Heart right ventricle (tissue), 16 donors: ENCODE results near the gene CDKAL1. TPM values are rescaled to one million over a fixed set of nuclear protein-coding genes. Genes with fewer than 3 reads are reported as not detected.

Experiments used
- ATAC-seq, 8 donors: fragments of 200-7000 bp; cut with Tn5 transposase; one replicate each; pipeline ENCODE4 v1.9.1; 2020; ENCODE audit warnings: mild to moderate bottlenecking in 8 of 8, moderate library complexity in 8 of 8, moderate number of reproducible peaks in 1 of 8
- DNase-seq, 2 donors: peaks; one replicate each; pipeline ENCODE4 v3.0.0-alpha.2; 2020
- H3K27ac ChIP-seq, 10 donors: fragments of 200-600 bp; sonication (generic) in 2 of 10; one replicate each; pipeline versions ENCODE4 v1.5.0 to v1.8.0; 2020 to 2022; ENCODE audit warnings: mild to moderate bottlenecking in 3 of 10
- H3K27me3 ChIP-seq, 7 donors: fragments of 200-600 bp; one replicate each; pipeline ENCODE4 v1.8.0; 2021 to 2022; ENCODE audit warnings: mild to moderate bottlenecking in 2 of 7
- H3K36me3 ChIP-seq, 9 donors: fragments of 200-600 bp; sonication (generic) in 1 of 9; one replicate each; pipeline versions ENCODE4 v1.5.0 to v1.8.0; 2020 to 2022; ENCODE audit warnings: mild to moderate bottlenecking in 2 of 9
- H3K4me1 ChIP-seq, 9 donors: fragments of 200-600 bp; sonication (generic) in 1 of 9; one replicate each; pipeline versions ENCODE4 v1.5.0 to v1.8.0; 2020 to 2022; ENCODE audit warnings: mild to moderate bottlenecking in 4 of 9
- H3K4me3 ChIP-seq, 10 donors: fragments of 200-600 bp; sonication (generic) in 2 of 10; one replicate each; pipeline versions ENCODE4 v1.5.0 to v1.8.0; 2020 to 2022; ENCODE audit warnings: mild to moderate bottlenecking in 7 of 10, moderate library complexity in 2 of 10
- H3K9me3 ChIP-seq, 11 donors: fragments of 200-600 bp in 10 of 11; sonication (generic) in 2 of 11; one replicate each; pipeline versions ENCODE4 v1.5.0 to v1.8.0; 2013 to 2022; ENCODE audit warnings: mild to moderate bottlenecking in 2 of 11, control low read depth in 1 of 11, moderate library complexity in 1 of 11
- CTCF ChIP-seq, 9 donors: fragments of 200-600 bp; sonication (generic) in 2 of 9; IDR thresholded peaks; one replicate each; pipeline versions ENCODE4 v1.5.0 to v1.8.0; 2021 to 2022; ENCODE audit warnings: antibody characterized with exemption in 9 of 9, mild to moderate bottlenecking in 5 of 9, moderate library complexity in 1 of 9
- WGBS, 2 donors: extraction: QIAGEN DNeasy Blood & Tissue Kit; methylation state at CpG; one replicate each; pipeline ENCODE4 v1.1.7; 2013; ENCODE audit warnings: inconsistent platforms in 1 of 2; 5-methylcytosine and 5-hydroxymethylcytosine counted together
- intact Hi-C, 10 donors: fragments of 100-400 bp; cut with DNase I; formaldehyde crosslinking; loops; one replicate each; pipeline versions ENCODE4 v1.11.1 to v1.14.2; 2022
- polyA plus RNA-seq, 2 donors: library from polyadenylated mRNA; stranded (reverse); fragments of 200-250 nt; gene quantifications; one replicate each; pipeline ENCODE4 v1.2.3, GENCODE V29; 2013
- total RNA-seq, 10 donors: library from RNA; stranded (reverse); fragmentation: NEBNext Ultra II Directional in 3 of 10; extraction: Animal tissue kit (Norgen Biotek cat#: 25700) in 3 of 10; gene quantifications; one replicate each; pipeline versions ENCODE4 v1.2.1 to v1.2.4, GENCODE V29; 2021 to 2023
- donor health status: Arrhythmogenic right ventricular cardiomyopathy.
- donor health status: ischemic (EF 13 %, LVEDD 7.1; RV severe dilation, severe dysfunction).
- donor health status: healthy with polysubstance abuse.
- donor health status: DM: no; HTN: yes; CAD: no.
- donor health status: DM: no; HTN: no; CAD: no.
- donor health status: ischemic (EF 25% LVEDD 6.9; RV normal size, moderate dysfunction).
- donor health status: ischemic (EF 25% LVEDD 5.7; RV mildly dilated, moderate dysfunction).
- donor health status: healthy.
- donor health status: DM: yes; HTN: yes; CAD: no.
- donor health status: Ischemic cardiomyopathy.
- donor health status: ischemic (EF 35%, LVEDD 5.7; RV mildly dilated, moderate dysfunction).
- donor health status: nonischemic (EF 11% LVEDD 7.7; RV severe dilation, severe dysfunction).
- donor health status: DM: yes; HTN: yes; CAD: no.
- donor health status: PGD.
- donor health status: ischemic (EF 29% LVEDD 5.4; RV normal size, mild dysfunction).
- donor health status: nonischemic (EF 23%, LVEDD 6.1; RV moderate dilation, normal function).

The CDKAL1 gene
- total and polyA plus RNA-seq, 12 donors, result 3.2 to 14.0 (median 10.6) TPM

- no peak for TF ChIP-seq CTCF (IDR thresholded peaks at IDR 0.05)
- DNase-seq, result no peak
- H3K27me3 ChIP-seq, result no peaks in the 10 kb centered on the region
- WGBS, 2 donors, result 64 to 80% methylated on average over 4 of the region's 4 CpGs
- no peak for ATAC-seq
- H3K4me3 ChIP-seq, result no peak overlapping the region
- no peak overlapping the region for H3K27ac ChIP-seq
- no peaks in the 10 kb centered on the region for H3K9me3 ChIP-seq
- no peaks in the 10 kb centered on the region for H3K36me3 ChIP-seq
- no peaks in the 10 kb centered on the region for H3K4me1 ChIP-seq
- intact Hi-C loops, result no loop called here
Observed at GRCh38 chr6:21157186-21157929, 623.1 kb downstream of the CDKAL1 start.

- Histone ChIP-seq H3K9me3 (no peaks in the 10 kb centered on the region), H3K27ac (no peak overlapping the region), H3K27me3 (no peaks in the 10 kb centered on the region), H3K36me3 (no peaks in the 10 kb centered on the region), H3K4me3 (no peak overlapping the region), H3K4me1 (no peaks in the 10 kb centered on the region)
- DNase-seq (no peak), ATAC-seq (no peak)
- no peak for TF ChIP-seq CTCF (IDR thresholded peaks at IDR 0.05)
- 81 to 87% methylated on average over 1 of the region's 1 CpG for WGBS, 2 donors
- intact Hi-C loops, result no loop called here
Observed at GRCh38 chr6:21158149-21158548, 623.9 kb downstream of the CDKAL1 start.

GRCh38 chr6:21158873-21159272, 624.6 kb downstream of the CDKAL1 start:
- Histone ChIP-seq H3K4me1 (no peaks in the 10 kb centered on the region), H3K4me3 (no peak overlapping the region), H3K9me3 (no peaks in the 10 kb centered on the region), H3K36me3 (no peaks in the 10 kb centered on the region), H3K27ac (no peak overlapping the region), H3K27me3 (no peaks in the 10 kb centered on the region)
- ATAC-seq (no peak), DNase-seq (no peak)
- no peak for TF ChIP-seq CTCF (IDR thresholded peaks at IDR 0.05)
- intact Hi-C loops, result no loop called here
- WGBS, 2 donors, result 73 to 74% methylated on average over 1 of the region's 1 CpG

- Histone ChIP-seq H3K4me1 (peaks cover 0 to 3% (median 0%) of the 10 kb centered on the region in 9 donors), H3K9me3 (no peaks in the 10 kb centered on the region), H3K4me3 (no peak overlapping the region), H3K36me3 (no peaks in the 10 kb centered on the region), H3K27me3 (no peaks in the 10 kb centered on the region), H3K27ac (no peak overlapping the region)
- no peak for TF ChIP-seq CTCF (IDR thresholded peaks at IDR 0.05)
- intact Hi-C loops, result no loop called here
- ATAC-seq (no peak), DNase-seq (no peak)
- WGBS, 2 donors, result 96 to 99% methylated on average over 3 of the region's 3 CpGs
Observed at GRCh38 chr6:21159465-21159864, 625.2 kb downstream of the CDKAL1 start.
